GM21381 (cell line): ENCODE measurements around the gene ICAM3.
"Not testable (repeated sequence)": the region's sequence is repeated elsewhere in the genome, so short reads cannot be mapped to it uniquely, and the experiment has no call there.

Source experiments
- ATAC-seq: cut with Tn5 transposase; IDR thresholded peaks from one replicate; pipeline ENCODE4 v1.9.1; 2021; ENCODE audit warnings: mild to moderate bottlenecking, moderate library complexity; ENCODE audit not compliant: unreplicated experiment

The ICAM3 gene

DNA sequence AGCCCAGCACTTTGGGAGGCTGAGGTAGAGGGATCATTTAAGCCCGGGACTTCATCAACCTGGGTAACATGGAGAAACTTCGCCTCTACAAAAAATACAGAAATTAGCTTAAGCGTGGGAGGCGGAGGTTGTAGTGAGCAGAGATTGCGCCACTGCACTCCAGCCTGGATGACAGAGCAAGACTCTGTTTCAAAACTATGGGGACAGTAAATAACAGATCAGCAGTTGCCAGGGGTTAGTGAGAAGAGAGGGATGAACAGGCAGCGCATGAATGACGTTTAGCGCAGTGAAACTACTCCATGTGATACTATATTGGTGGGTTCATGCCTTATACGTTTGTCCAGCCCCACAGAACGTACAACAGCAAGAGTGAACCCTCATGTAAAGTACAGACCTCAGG is 7.1 kb upstream of the ICAM3 start:
- no peak for ATAC-seq

DNA sequence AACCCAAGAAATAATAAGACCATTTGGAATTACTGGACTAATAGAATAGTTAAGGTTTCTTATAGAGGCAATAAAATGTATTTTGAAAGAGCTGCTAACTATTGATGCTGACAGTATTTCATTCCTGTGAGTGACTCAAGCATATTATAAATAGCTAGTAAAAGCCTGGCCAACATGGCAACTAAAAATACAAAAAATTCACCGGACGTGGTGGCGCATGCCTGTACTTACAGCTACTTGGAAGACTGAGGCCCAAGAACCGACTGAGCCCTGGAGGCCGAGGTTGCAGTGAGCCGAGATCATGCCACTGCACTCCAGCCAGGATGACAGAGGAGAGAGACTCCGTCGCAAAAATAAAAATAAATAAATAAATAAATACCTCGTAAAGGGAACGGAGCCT is 5.4 kb upstream of the ICAM3 start:
- ATAC-seq, result no peak

DNA sequence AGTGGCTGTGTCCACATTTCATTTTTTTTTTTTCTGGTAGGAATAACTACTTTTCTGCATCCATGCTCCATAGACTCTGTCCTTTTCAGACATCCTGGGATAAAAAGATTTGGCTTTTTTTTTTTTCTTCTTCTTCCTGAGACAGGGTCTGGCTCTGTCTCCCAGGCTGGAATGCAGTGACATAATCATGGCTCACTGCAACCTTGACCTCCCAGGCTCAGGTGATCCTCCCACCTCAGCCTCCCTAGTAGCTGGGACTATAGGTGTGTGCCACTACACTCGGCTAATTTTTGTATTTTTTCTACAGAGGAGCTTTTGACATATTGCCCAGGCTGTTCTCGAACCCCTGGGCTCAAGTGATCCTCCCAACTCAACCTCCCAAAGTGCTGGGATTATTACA is 4.1 kb upstream of the ICAM3 start:
- no peak for ATAC-seq

DNA sequence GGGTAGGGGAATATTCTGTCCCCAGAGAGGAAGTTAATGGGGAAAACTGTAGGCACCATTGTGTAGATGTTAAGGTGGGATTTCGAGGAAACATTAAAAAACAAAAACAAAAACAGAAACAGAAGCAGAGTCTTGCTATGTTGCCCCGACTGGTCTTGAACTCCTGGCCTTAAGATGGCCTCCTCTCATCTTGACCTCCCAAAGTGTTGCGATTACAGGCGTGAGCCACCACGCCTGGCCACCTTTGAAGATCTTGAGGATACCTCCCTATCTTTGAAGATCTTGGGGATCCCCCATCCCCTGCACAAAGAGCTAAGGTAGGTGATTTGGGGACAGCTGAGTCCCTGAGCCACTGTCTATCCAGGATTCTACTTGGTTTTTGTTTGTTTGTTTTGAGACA is 553 bp upstream of the ICAM3 start:
- ATAC-seq, result no peak

DNA sequence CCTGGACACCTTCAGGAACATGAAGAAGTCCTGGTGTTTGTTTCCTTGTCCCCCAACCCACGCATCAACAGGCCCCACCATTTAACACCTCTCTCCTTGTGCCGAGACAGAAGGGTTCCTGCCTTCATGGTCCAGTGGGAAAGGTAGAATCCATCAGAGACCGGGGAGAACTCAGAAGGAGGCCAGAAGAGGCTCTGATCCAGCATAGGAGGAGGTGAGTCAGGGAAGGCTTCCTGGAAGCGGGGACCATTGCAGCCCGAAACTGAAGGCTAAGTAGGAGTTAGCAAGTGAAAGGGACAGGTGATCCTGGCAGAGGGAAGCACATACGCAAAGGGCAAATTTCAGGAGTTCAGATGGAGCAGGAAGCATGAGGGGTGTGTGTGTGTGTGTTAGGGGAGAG is 484 bp downstream of the ICAM3 start:
- no peak for ATAC-seq

DNA sequence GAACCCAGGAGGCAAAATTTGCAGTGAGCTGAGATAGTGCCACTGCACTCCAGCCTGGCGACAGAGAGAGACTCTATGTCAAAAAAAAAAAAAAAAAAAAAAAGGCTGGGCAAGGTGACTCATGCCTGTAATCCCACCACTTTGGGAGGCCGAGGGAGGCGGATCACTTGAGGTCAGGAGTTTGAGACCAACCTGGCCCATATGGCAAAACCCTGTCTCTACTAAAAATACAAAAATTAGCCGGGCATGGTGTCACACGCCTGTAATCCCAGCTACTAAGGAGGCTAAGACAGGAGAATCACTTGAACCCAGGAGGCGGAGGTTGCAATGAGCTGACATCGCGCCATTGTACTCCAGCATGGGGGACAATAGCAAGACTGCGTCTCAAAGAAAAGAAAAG is 2.7 kb downstream of the ICAM3 start:
- ATAC-seq, result not testable (repeated sequence)

DNA sequence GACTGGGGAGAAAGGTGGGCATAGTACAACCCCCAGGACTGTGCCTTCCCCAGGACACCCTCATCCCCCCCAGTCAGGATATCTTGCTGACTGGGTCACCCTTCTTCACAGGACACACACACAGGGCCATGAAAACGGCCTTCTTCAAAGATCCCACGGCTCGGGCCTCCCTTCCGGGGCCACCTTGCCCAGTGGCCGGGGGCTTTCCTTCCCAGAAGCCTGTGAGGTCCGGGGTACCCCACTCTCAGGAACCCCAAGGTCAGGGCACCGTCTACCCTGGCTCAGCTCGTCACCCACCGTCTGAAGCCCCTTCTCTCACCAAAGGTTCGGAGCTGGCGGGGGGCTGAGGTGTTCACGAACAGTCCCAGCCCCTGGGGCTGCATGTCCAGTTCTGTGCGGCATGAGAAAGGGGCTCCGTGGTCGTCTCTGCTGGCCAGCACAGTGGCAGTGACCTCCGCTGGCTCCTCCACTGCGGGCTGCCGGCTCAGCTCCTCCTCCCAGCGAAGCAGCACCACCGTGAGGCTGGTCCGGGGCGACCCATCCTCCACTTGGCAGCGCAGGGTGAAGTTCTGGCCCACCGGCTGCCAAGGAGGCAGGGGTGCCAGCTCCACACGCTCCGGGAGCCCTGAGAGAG is 4.0 kb downstream of the ICAM3 start:
- ATAC-seq, result no peak

DNA sequence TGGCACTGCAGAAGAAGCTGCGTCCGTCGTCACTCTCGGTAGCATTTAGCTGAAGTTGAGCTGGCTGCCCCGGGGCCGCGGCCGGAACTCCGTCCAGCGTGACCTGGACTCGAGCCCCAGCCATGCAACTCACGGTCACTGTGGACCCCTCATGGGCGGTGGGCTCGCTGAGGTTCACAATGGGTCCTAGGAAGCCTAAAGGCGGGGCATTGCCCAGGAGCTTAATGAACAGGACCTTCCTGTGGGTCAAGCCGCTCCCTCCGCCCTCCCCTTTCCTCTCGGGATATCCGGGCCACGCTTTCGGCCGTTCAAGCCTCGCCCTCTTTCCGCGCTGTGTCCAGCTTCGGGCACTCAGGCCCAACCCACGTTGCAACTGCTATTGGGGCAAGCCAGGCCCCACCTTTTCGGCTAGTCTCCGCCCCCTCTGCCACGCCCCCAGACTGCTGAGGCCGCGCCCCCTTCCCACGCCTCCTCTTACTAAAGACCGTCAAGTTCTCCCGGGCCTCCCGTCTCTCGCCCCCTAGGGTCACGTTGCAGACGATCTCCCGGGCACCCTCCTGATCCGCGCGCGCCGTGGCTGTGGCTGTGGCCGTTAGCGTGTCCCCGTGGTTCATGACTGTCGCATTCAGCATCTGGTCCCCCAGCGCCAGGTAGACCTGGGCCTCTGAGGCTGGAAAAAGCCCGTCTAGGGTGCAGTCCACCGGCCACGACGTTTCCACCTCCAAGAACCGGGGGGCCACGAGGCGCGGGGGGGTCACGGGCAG is 4.7 kb downstream of the ICAM3 start:
- no peak for ATAC-seq

DNA sequence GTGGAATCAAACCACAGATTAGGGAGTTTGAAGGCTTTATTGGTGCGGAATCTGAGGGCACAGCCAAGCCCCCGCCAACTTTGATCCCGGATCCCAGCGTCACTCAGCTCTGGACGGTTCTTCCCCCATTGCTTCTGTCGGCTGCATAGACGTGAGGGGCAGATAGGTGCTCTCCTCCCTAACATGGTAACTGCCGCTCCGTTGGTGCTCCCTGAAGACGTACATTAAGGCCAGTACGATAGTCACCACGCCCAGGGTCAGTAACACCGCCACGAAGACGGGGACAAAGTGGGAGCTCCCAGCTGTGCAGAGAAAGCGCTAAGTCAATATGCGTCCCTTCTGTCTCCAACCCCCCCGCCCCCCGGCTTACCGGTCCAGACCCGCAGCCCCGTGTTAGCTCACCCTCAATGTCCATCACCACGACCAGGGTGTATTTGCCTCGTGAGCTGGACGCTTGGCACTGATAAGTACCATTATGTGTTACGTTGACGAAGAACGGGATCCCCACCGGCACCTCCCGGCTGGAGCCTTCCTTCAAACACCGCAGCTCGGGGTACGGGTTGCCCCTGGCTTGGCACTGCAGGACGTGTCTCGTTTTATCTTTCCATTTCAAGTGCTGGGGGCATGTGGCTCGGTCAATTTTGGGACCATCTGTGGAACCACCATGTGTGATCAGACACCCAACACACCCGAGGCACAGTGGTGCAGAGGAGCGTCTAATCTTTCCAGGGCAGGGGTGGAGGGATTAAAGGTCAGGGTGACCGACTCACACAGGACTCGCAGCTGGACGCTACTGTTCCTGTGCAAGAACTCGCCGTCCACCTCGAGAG is 5.5 kb downstream of the ICAM3 start:
- ATAC-seq, result peak; percentile 8

DNA sequence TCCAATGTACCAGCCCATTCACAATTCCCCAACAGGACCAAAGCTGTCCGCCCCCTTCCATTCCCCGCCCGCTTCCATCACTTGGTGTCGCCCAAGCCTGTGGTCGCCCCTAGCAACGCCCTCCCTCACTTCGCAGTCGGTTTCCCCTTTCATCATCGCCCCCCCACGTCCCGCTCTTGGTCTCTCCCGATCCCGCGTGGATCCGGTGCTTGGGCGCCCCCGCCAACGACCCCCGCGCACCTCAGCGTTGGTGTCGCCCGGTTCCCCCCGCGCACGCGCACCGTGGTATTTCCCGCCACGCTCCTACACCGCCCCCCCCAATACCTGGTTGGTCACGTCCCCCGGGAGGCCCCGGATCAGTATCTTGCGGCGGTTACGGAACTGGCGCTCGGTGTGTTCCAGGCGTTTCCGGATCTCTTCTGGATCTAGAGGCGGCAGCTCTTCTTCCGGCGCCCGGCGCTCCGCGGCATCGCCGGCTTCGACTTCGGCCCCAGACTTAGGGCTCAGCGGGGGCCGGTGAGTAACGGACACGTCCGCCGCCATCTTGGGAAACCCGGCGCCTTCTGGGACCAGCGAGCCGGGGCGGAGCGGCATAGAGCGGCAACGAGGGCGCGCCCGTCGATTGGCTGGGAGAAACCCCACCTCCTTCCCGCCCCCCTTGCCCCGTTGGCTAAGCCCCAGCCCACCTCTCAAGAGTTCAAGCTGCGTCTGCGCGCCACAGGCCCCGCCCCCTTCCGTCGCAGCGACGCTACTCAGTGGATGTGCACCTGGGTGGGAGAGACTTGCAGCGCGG is 6.3 kb downstream of the ICAM3 start, which contains the start of gene RAVER1:
Gene RAVER1 (minus strand): TSS at position 565 of the 793 bp plus-strand sequence. CDS start 22 bp downstream, at position 543.
- peak; percentile 88 for ATAC-seq

DNA sequence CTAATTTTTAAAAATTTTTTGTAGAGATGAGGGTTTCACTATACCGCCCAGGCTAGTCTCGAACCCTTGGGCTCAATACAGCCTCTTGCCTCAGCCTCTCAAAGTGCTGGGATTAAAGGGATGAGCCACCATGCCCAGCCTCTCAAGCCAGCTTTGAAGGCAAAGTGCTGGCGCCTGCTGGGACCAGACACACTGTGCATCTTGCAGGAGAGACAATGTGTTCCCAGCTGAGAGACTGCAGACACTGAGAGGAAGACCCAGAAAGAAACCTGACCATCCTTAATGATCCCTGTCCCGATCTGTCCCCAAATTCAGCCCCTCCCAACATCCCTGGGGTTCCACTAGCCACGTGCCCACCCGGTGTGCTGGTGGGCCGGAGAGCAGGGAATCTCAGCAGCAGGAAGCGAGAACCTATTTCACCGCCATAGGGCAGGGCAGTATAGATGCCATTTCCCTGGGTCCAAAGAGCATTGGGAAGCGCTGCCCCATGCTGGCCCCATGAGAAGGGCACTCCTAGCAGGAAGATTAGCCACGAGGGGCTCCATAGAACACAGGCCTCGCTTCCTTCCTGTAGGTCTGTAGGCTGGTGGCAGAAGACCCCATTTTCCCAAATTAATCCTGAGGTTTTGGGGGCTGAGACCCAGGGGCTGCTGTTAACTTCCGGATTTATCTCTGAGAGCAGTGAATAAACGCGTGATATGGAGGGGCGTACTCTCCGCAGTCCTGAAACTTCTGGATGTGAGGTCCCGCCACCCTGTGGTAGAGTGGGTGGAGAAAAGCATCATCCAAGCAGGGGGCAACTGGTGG is 7.1 kb downstream of the ICAM3 start:
- ATAC-seq, result no peak

DNA sequence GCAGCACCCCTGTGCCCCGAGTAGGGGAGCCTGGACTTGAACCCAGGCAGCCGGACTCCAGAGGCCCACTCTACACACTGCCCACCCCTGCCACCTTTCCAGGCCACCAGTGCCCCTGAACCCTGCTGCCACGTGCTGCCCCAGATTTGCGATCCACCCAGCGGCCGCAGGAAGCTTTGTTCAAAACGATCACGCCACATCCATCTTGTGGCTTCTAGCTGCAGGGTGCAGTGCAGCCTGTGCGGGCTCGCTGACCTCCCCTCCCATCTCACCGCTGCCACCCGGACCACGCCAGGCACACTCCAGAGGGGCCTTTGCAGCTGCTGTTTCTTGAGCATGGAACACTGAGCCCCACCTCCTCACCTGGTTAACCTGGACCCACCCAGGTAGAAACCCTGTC is 9.9 kb downstream of the ICAM3 start:
- ATAC-seq, result no peak

DNA sequence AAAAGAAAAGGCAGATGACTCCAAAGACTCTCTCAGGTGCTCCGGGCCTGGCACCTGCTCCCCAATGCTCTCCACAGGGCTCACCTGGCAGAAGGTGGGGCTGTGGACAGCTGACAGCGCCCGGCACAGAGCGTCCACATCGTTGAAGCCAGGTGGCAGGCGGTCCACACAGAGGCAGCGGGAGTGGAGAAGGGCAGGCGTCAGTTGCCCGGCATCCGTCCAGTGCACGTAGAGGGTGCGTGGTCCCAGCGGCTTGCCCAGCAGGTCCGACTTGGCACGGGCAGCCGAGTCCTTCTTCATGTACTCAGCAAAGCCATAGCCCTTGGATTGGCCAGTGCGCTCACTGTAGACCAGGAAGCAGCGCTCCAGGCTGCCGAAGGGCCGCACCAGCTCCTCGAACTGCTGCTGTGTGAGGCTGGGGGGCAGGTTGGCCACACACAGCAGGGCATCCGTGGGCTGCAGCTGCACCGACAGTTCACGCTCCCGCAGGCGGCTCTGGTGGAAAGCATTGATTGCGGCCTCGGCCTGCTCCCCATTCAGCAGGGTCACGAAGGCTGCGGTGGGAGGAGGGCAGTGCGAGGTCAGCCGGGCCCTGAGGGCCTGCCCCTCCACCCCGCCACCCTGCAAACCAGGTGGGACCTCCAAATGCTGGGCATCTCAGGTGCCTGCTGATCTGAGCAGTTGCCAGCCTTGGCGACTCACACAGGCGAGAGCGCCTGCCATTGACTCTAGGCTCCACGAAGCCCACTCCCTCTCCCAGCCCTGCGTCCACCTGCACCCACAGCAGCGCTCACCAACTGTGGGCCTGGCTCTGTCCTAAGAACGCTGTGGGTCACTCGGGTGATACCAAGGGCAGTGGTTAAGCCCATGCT is 10.6 kb downstream of the ICAM3 start:
- ATAC-seq, result no peak

DNA sequence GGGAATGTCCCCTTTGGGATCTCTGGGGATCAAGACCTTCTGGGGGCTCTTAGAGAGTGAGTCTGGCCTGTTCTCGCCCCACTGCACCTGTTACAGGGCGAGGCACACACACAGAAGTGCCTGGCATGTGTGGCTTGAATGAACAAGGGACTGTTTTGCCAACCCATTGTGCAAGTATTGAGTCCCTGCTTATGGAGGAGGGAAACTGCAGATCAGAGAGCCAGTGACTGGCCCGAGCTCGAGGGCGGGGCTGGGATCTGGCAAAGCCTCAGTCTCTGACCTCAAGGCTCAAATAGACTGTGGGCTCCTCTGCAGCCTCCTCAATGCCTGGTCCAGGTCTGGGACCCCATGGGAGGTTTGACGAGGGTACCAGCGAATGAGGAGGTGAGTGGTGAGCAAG is 11.6 kb downstream of the ICAM3 start:
- ATAC-seq, result no peak

DNA sequence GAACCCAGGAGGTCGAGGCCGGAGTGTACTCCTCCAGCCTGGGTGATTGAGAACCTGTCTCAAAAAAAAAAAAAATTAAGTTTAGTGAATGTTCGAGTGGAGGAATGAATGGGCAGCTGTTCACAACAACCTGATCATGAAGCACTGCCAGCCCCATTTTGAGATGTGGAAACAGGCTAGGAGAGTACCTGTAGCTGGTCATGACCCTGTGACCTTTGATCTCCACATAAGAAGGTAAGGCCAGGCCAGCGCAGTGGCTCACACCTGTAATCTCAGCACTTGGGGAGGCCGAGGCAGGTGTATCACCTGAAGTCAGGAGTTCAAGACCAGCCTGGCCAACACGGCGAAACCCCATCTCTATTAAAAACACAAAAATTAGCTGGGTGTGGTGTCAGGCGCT is 13.7 kb downstream of the ICAM3 start:
- no peak for ATAC-seq

DNA sequence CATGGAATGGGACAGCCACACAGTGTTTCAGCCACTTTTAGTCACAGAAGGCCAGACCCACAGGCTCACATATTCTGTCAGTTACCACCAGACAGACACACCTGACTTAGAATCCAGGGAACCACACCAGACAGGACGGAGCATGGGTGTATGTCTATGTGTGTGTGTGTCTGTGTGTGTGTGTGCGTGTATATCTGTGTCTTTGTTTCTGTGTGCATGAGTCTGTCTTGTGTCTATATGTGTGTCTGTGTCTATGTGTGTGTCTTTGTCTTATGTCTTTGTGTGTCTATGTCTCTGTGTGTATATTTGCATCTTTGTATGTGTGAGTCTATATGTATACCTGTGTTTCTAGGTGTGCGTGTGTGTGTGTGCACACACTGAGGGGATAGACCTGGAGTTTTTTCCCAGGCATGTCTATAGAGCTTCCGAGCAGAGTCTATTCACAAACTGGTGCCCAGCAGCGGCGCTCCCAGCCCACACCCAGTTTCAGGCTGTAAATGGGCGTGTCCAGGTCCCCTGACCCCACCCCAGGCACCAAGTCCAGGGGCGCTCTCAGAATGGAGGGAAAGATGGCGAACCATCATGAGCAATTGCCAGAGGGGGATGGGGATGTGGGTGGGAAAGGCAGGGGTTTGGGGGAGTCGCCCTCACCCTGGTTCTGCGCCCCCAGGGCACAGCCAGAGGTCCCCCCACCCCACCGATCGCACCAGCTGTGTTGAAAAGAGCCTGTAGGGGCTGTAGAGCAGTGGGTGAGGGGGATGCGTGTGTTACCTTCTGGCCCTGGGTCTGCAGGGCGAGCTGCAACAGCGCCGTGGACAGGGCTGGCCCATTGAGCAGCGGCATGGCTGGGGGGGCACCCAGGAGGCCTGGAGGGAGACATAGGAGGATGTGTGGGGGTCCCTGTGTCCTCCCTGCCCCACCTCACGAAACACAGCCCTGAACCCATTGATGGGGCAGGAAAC is 17.3 kb downstream of the ICAM3 start:
- ATAC-seq, result no peak

DNA sequence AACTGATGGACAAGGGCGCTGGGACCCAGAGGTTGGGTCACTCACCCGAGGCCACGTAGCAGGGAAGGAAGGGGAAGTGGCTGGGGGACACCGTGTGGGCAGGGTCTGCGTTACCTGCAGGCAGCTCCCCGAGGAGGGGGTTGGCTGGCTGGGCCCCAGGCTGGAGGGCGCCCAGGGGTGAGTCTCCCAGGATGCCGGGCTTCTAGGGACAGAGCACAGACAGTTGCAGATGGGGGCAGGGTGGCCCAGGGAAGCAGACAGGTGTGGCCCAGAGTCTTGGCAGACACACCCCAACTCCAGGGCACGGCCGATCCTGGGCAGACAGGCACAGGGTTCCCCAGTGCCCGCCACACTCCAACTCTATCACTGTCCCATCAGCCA is 18.0 kb downstream of the ICAM3 start:
- ATAC-seq, result no peak
